ENCODE measurements around the gene MFAP2. TPM values are rescaled to one million over a fixed set of nuclear protein-coding genes. Genes with fewer than 3 reads are reported as not detected.

MFAP2 gene
- total RNA-seq, 2 donors from 2014 or later = 24.0 to 62.2 TPM

DNA sequence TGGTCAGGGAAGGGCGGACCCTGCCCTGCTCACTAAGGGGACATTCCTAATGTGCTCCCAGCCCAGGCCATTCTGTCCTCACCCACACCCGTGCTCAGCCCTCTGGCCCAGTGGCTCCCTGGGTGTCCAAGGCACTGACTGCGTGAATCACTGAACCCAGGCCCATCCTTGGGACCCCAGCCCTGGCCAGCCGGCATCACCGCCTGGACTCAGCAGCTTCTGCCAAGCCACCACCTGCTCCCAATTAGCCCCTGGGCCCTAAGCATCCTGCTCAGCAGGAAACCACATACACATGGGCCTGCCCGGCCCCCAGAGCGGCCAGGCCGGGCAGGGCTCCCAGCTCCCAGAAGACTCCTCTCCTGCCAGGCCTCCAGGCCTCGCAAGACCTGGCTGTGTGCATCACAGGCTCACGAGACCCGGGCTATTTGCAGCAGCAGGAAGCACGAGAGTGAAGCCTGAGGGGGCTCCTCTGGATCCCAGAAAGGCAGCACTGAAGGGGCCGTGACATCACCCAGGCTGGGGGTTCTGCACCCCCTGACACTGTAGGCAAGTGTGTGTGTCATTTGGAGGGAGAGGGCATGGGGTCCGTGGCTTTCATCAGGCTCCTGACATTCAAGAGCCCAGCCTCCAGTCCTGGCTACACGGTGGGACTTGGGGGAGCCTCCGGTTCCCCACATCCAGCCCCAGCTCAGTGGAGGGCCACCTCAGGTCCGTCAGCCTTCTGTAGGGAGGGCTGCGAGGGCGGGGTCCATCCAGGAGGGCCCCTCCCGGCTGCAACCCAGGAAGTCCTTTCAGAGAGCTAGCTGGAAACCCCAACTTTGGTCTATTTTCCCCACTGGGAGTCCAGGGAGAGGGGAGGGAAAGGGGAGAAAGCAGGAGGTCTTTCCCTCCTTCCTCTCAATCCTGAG lies 1.6 kb downstream of the MFAP2 start:
- Histone ChIP-seq H3K27me3 (replicated peaks; ENCODE audit: insufficient read depth) (no peaks in the 10 kb centered on the region), H3K36me3 (no peaks in the 10 kb centered on the region), H3K4me3 (peak overlapping the region; percentile 82), H3K4me1 (ENCODE audit: control insufficient read depth in 1 of 2, low read depth in 2 of 2) (peaks cover 4 to 51% of the 10 kb centered on the region in 2 donors), H3K27ac (peak overlapping the region; percentile 94 to 95), H3K9me3 (no peaks in the 10 kb centered on the region)
- TF ChIP-seq CTCF (IDR thresholded peaks at IDR 0.05) = no peak
- DNase-seq (ENCODE audit: low spot score) = no peak
- peak; percentile 53 for ATAC-seq (ENCODE audit: insufficient number of reproducible peaks, low FRiP score, low read depth)

DNA sequence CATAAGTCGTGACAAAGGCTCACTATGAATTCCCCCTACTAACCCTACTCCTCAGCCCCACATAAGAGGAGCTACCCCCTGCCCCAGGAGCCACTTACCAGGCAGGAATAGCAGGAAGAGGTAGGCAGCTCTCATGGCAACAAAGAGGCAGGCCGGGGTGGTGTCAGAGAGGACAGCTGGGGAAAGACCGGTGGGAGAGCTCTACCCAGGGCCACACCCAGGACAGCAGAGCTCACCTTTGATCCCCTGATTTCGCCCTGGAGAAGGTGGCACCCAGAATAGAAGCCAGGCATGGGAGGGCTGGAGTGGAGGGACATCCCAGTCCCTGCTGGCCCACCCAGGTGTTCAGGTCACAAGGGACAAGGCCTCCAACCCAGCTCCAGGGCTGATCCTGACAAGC lies 2.3 kb downstream of the MFAP2 start:
- H3K4me3 ChIP-seq = peak overlapping the region; percentile 82

GRCh38 chr1:16977377-16977776 lies 3.0 kb downstream of the MFAP2 start:
- DNase-seq (ENCODE audit: low spot score) (no peak), ATAC-seq (ENCODE audit: insufficient number of reproducible peaks, low FRiP score, low read depth) (no peak)
- Histone ChIP-seq H3K4me3 (no peak overlapping the region), H3K36me3 (no peaks in the 10 kb centered on the region), H3K27ac (peak overlapping the region; percentile 94 to 95), H3K9me3 (no peaks in the 10 kb centered on the region), H3K4me1 (ENCODE audit: control insufficient read depth in 1 of 2, low read depth in 2 of 2) (peaks cover 4 to 53% of the 10 kb centered on the region in 2 donors), H3K27me3 (replicated peaks; ENCODE audit: insufficient read depth) (no peaks in the 10 kb centered on the region)
- no peak for TF ChIP-seq CTCF (IDR thresholded peaks at IDR 0.05)

More for the DNA sequence above, 2.3 kb downstream of the MFAP2 start:
- TF ChIP-seq CTCF (IDR thresholded peaks at IDR 0.05) = no peak
- peaks cover 4 to 51% of the 10 kb centered on the region in 2 donors for H3K4me1 ChIP-seq (ENCODE audit: control insufficient read depth in 1 of 2, low read depth in 2 of 2)
- H3K36me3 ChIP-seq = no peaks in the 10 kb centered on the region
- no peak for DNase-seq (ENCODE audit: low spot score)
- H3K27ac ChIP-seq = peak overlapping the region; percentile 94 to 95
- no peaks in the 10 kb centered on the region for H3K9me3 ChIP-seq
- no peak for ATAC-seq (ENCODE audit: insufficient number of reproducible peaks, low FRiP score, low read depth)
- no peaks in the 10 kb centered on the region for H3K27me3 ChIP-seq (replicated peaks; ENCODE audit: insufficient read depth)

DNA sequence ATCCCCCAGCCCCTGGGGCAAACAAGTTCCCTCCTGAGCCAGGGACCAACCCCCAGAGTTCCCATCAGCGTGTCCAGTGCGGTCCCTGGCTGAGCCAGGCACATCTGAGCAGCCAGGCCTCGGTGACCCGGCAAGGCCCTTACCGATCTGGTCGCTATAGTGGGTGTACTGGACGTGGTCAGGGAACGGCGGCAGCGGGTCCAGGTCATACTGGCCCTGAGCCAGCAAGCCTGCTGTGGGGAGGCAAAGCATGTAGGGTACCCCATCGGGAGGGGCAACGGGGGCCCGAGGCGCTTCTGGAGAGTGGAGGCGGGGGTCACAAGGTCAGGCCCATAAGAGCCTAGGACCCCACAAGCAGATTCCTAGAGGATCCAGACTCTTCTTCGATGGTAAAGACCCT lies 3.5 kb downstream of the MFAP2 start:
- H3K9me3 ChIP-seq = no peaks in the 10 kb centered on the region
- H3K27me3 ChIP-seq (replicated peaks; ENCODE audit: insufficient read depth) = no peaks in the 10 kb centered on the region
- TF ChIP-seq CTCF (IDR thresholded peaks at IDR 0.05) = no peak
- no peak for DNase-seq (ENCODE audit: low spot score)
- ATAC-seq (ENCODE audit: insufficient number of reproducible peaks, low FRiP score, low read depth) = no peak
- peaks cover 4 to 57% of the 10 kb centered on the region in 2 donors for H3K4me1 ChIP-seq (ENCODE audit: control insufficient read depth in 1 of 2, low read depth in 2 of 2)
- H3K36me3 ChIP-seq = no peaks in the 10 kb centered on the region
- H3K4me3 ChIP-seq = no peak overlapping the region
- peak overlapping the region; percentile 94 to 95 for H3K27ac ChIP-seq

DNA sequence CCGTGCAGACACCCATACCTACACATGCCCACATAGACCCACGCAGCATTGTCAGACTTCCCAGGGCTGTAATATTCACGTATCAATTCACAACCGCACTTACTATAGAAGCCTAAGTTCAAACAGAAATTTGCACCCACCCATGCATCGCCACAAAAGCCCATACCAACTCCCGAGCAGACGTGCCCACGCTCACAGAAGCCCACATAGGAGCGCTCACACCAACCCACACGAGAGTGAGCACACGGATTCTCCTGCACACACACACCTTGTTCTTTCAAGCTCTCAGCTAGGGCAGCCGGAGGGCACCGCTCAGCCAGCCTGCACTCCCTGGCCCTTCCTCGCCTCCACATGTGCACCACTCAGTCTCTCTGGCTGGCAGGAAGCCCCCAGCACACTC lies 4.6 kb downstream of the MFAP2 start:
- H3K36me3 ChIP-seq = no peaks in the 10 kb centered on the region
- ATAC-seq (ENCODE audit: insufficient number of reproducible peaks, low FRiP score, low read depth) (no peak), DNase-seq (ENCODE audit: low spot score) (no peak)
- TF ChIP-seq CTCF (IDR thresholded peaks at IDR 0.05) = no peak
- peak overlapping the region in 1 of 2 donors; percentile 55 for H3K27ac ChIP-seq
- H3K4me3 ChIP-seq = no peak overlapping the region
- peaks cover 4 to 62% of the 10 kb centered on the region in 2 donors for H3K4me1 ChIP-seq (ENCODE audit: control insufficient read depth in 1 of 2, low read depth in 2 of 2)
- H3K9me3 ChIP-seq = no peaks in the 10 kb centered on the region
- no peaks in the 10 kb centered on the region for H3K27me3 ChIP-seq (replicated peaks; ENCODE audit: insufficient read depth)

Data from thoracic aorta (tissue), 2 donors.